CD14-positive monocyte (primary cell): ENCODE results near the gene SLC45A3. TPM values are rescaled to one million over a fixed set of nuclear protein-coding genes. Genes with fewer than 3 reads are reported as not detected.

ENCODE experiments used
- DNase-seq, 3 donors: peaks; one replicate each; pipeline ENCODE4 v3.0.0-alpha.2; 2011 to 2022
- H2AFZ ChIP-seq: 2 replicates; pipeline ENCODE4 v1.6.0; 2012; ENCODE audit warnings: mild to moderate bottlenecking, low read depth, low read length, inconsistent platforms; ENCODE audit not compliant: insufficient read depth, poor library complexity, severe bottlenecking
- H3K27ac ChIP-seq, 2 donors: 1 replicate in 1 of 2; 2 replicates in 1 of 2; pipeline ENCODE4 v1.5.1; 2012 to 2013; ENCODE audit warnings: low read length in 2 of 2, control low read depth in 1 of 2, inconsistent platforms in 1 of 2, low read depth in 1 of 2, mild to moderate bottlenecking in 1 of 2
- H3K27me3 ChIP-seq, 2 donors: one replicate each; pipeline versions ENCODE4 v1.6.0 to v1.6.1; 2011 to 2013; ENCODE audit warnings: low read length in 2 of 2; ENCODE audit not compliant: control insufficient read depth in 2 of 2, insufficient read depth in 2 of 2
- H3K36me3 ChIP-seq, 2 donors: replicated peaks in 1 of 2; 1 replicate in 1 of 2; 2 replicates in 1 of 2; pipeline versions ENCODE4 v1.5.1 to v1.6.1; 2012 to 2013; ENCODE audit warnings: low read length in 2 of 2, control low read depth in 1 of 2, inconsistent platforms in 1 of 2, mild to moderate bottlenecking in 1 of 2; ENCODE audit not compliant: insufficient read depth in 2 of 2, control insufficient read depth in 1 of 2
- H3K4me1 ChIP-seq, 2 donors: 1 replicate in 1 of 2; 2 replicates in 1 of 2; pipeline versions ENCODE4 v1.5.1 to v1.6.1; 2012 to 2013; ENCODE audit warnings: low read length in 2 of 2, control low read depth in 1 of 2, inconsistent platforms in 1 of 2, mild to moderate bottlenecking in 1 of 2, moderate library complexity in 1 of 2; ENCODE audit not compliant: insufficient read depth in 2 of 2, control insufficient read depth in 1 of 2
- H3K4me2 ChIP-seq: replicated peaks from 2 replicates; pipeline ENCODE3; 2012; ENCODE audit warnings: low read length, moderate library complexity, mild to moderate bottlenecking; ENCODE audit not compliant: poor library complexity, severe bottlenecking; ENCODE audit errors: extremely low read depth
- H3K4me3 ChIP-seq, 3 experiments: fragments of 200-600 bp in 1 of 3; sonication (generic) in 1 of 3; replicated peaks in 1 of 3; 1 replicate in 2 of 3; 2 replicates in 1 of 3; pipeline ENCODE4 v1.5.1; 2011 to 2013; ENCODE audit warnings: low read length in 3 of 3, mild to moderate bottlenecking in 3 of 3, control low read depth in 2 of 3, low read depth in 2 of 3, inconsistent platforms in 1 of 3, moderate library complexity in 1 of 3
- H3K79me2 ChIP-seq: 2 replicates; pipeline ENCODE4 v1.6.0; 2012; ENCODE audit warnings: mild to moderate bottlenecking, control low read depth, inconsistent platforms, low read length, moderate library complexity; ENCODE audit not compliant: insufficient read depth
- H3K9ac ChIP-seq: 2 replicates; pipeline ENCODE4 v1.6.0; 2017; ENCODE audit warnings: low read length, mild to moderate bottlenecking; ENCODE audit not compliant: insufficient read depth, poor library complexity, severe bottlenecking
- H3K9me3 ChIP-seq, 2 donors: replicated peaks in 1 of 2; 1 replicate in 1 of 2; 2 replicates in 1 of 2; pipeline versions ENCODE4 v1.5.1 to v1.6.1; 2012 to 2013; ENCODE audit warnings: low read length in 2 of 2, control low read depth in 1 of 2; ENCODE audit not compliant: control insufficient read depth in 1 of 2, insufficient read depth in 1 of 2
- H4K20me1 ChIP-seq: 2 replicates; pipeline ENCODE4 v1.6.0; 2012; ENCODE audit warnings: mild to moderate bottlenecking, low read length, control low read depth, moderate library complexity; ENCODE audit not compliant: insufficient read depth
- H3K27ac Mint-ChIP-seq, 7 donors: one replicate each; pipeline ENCODE4 v1.8.0; 2020; ENCODE audit warnings: mild to moderate bottlenecking in 7 of 7, mixed read lengths in 7 of 7, moderate library complexity in 6 of 7, inconsistent platforms in 2 of 7
- H3K27me3 Mint-ChIP-seq, 3 donors: one replicate each; pipeline ENCODE4 v1.8.0; 2021 to 2022; ENCODE audit warnings: low read depth in 3 of 3, mild to moderate bottlenecking in 3 of 3, mixed read lengths in 3 of 3, moderate library complexity in 3 of 3, inconsistent platforms in 1 of 3
- H3K36me3 Mint-ChIP-seq, 2 donors: one replicate each; pipeline ENCODE4 v1.8.0; 2020; ENCODE audit warnings: mixed read lengths in 2 of 2, inconsistent platforms in 1 of 2, mild to moderate bottlenecking in 1 of 2
- H3K4me1 Mint-ChIP-seq: one replicate; pipeline ENCODE4 v1.8.0; 2020; ENCODE audit warnings: mild to moderate bottlenecking, mixed read lengths
- H3K4me3 Mint-ChIP-seq, 2 donors: one replicate each; pipeline ENCODE4 v1.8.0; 2020; ENCODE audit warnings: mild to moderate bottlenecking in 2 of 2, mixed read lengths in 2 of 2, moderate library complexity in 1 of 2
- H3K9me3 Mint-ChIP-seq, 7 donors: one replicate each; pipeline ENCODE4 v1.8.0; 2020 to 2022; ENCODE audit warnings: mixed read lengths in 7 of 7, mild to moderate bottlenecking in 6 of 7, moderate library complexity in 6 of 7, inconsistent platforms in 2 of 7
- WGBS: methylation state at CpG from one replicate; pipeline ENCODE4 v1.1.5; 2013; ENCODE audit warnings: missing lambda C conversion rate; ENCODE audit not compliant: insufficient coverage; 5-methylcytosine and 5-hydroxymethylcytosine counted together
- intact Hi-C, 2 donors: fragments of 100-400 bp; cut with micrococcal nuclease; formaldehyde crosslinking; loops; one replicate each; pipeline versions ENCODE4 v1.15.0 to v1.15.1; 2023
- polyA plus RNA-seq, 3 donors: library from polyadenylated mRNA; depleted of rRNA in 1 of 3; unstranded in 2 of 3; stranded (reverse) in 1 of 3; fragments of 300-500 nt in 2 of 3; fragments of >200 nt in 1 of 3; fragmentation: Illumina TruSeq in 2 of 3; gene quantifications; 1 replicate in 2 of 3; 2 replicates in 1 of 3; pipeline ENCODE4 v1.2.3, GENCODE V29; 2012 to 2021
- TF ChIP-seq, protein P1 (sequence below): fragments of 200-600 bp; IDR thresholded peaks from one replicate; pipeline ENCODE4 v1.8.0; 2022; ENCODE audit warnings: antibody characterized with exemption, mild to moderate bottlenecking

The SLC45A3 gene
- polyA plus RNA-seq, 3 donors, result 0.11 to 0.61 TPM; not detected in 1

DNA sequence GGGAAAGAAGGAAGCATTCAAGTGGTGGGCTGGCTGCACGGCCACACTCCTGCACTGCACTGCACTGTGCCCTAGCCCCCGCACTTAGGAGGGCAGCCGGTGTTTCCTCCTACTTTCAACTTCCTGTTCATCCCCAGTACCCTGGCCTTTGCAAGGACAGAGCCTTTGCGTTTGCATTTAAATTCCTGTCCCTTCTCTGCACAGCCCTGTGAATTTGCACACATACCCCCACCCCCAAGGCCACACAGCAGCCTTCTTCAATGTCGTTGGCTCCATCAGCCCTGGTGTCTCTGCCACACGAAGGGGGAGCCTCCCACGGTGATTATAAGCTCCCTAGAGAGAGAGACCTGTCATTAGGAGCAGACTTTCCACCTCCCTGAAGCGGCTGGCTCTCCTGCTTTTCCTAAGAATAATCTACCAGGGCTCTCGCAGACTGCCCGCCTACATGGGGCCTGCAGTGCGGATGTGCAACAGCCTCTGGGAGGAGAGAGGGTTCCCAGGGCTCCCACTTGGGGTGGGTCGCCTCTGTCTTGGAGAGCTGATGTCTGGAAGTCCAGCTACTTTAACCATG lies 13.2 kb upstream of the SLC45A3 start:
- H3K4me3 Mint-ChIP-seq, result no peak overlapping the region
- H3K4me1 Mint-ChIP-seq, result peaks cover 8% of the 10 kb centered on the region
- H3K9ac ChIP-seq, result no peak overlapping the region
- intact Hi-C loops, result no loop called here
- H3K4me2 ChIP-seq, result no peak overlapping the region
- H3K27ac ChIP-seq, result no peak overlapping the region
- peaks cover 15 to 28% (median 22%) of the 10 kb centered on the region in 3 donors for H3K27me3 Mint-ChIP-seq
- H3K36me3 Mint-ChIP-seq, result no peaks in the 10 kb centered on the region
- no peak for DNase-seq
- H3K9me3 ChIP-seq, result no peaks in the 10 kb centered on the region
- no peak overlapping the region for H2AFZ ChIP-seq
- H3K79me2 ChIP-seq, result no peaks in the 10 kb centered on the region
- H3K4me1 ChIP-seq, result no peaks in the 10 kb centered on the region
- no peaks in the 10 kb centered on the region for H4K20me1 ChIP-seq
- TF ChIP-seq, protein P1, sequence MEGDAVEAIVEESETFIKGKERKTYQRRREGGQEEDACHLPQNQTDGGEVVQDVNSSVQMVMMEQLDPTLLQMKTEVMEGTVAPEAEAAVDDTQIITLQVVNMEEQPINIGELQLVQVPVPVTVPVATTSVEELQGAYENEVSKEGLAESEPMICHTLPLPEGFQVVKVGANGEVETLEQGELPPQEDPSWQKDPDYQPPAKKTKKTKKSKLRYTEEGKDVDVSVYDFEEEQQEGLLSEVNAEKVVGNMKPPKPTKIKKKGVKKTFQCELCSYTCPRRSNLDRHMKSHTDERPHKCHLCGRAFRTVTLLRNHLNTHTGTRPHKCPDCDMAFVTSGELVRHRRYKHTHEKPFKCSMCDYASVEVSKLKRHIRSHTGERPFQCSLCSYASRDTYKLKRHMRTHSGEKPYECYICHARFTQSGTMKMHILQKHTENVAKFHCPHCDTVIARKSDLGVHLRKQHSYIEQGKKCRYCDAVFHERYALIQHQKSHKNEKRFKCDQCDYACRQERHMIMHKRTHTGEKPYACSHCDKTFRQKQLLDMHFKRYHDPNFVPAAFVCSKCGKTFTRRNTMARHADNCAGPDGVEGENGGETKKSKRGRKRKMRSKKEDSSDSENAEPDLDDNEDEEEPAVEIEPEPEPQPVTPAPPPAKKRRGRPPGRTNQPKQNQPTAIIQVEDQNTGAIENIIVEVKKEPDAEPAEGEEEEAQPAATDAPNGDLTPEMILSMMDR, result no peak
- peaks cover 0 to 6% of the 10 kb centered on the region in 2 donors for H3K27me3 ChIP-seq
- H3K36me3 ChIP-seq, result no peaks in the 10 kb centered on the region
- WGBS, result 0% methylated on average over 5 of the region's 12 CpGs
- no peak overlapping the region for H3K27ac Mint-ChIP-seq
- no peak overlapping the region for H3K4me3 ChIP-seq
- peaks cover 0 to 3% (median 0%) of the 10 kb centered on the region in 7 donors for H3K9me3 Mint-ChIP-seq

DNA sequence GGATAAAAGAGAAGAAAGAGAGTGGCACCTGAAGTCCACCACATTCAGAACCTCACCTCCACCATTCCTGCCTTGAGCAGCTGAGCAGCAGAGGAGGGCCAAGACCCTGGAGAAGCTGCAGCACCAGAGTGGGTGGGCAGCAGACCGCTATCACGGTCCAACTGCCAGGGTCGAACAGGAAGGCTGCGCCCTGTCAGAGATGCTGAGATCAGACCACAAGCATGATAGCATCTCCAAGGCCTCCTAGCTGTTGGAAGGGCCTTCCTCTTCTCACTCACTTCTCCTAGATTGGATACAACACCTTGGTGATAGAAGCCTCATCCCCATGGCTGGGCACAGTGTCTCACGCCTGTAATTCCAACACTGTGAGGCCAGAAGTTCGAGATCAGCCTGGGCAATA lies 12.1 kb upstream of the SLC45A3 start:
- Histone ChIP-seq H3K4me1 (no peaks in the 10 kb centered on the region), H3K36me3 (no peaks in the 10 kb centered on the region), H3K4me2 (no peak overlapping the region), H3K9ac (no peak overlapping the region), H3K27ac (no peak overlapping the region), H3K27me3 (peaks cover 0 to 6% of the 10 kb centered on the region in 2 donors), H4K20me1 (no peaks in the 10 kb centered on the region), H2AFZ (no peak overlapping the region), H3K9me3 (no peaks in the 10 kb centered on the region), H3K4me3 (no peak overlapping the region), H3K79me2 (no peaks in the 10 kb centered on the region)
- TF ChIP-seq, protein P1, result no peak
- WGBS, result 23% methylated on average over 3 of the region's 6 CpGs
- Mint-ChIP-seq H3K27me3 (peaks cover 10 to 20% (median 17%) of the 10 kb centered on the region in 3 donors), H3K4me3 (no peak overlapping the region), H3K4me1 (peaks cover 8% of the 10 kb centered on the region), H3K9me3 (no peaks in the 10 kb centered on the region), H3K27ac (no peak overlapping the region), H3K36me3 (no peaks in the 10 kb centered on the region)
- no peak for DNase-seq
- intact Hi-C loops, result no loop called here
